Adrenal gland (tissue), 12 donors: Measurements from ENCODE around the gene FAM114A1. TPM values are rescaled to one million over a fixed set of nuclear protein-coding genes. Genes with fewer than 3 reads are reported as not detected.
A peak's percentile ranks its signal among the peaks of the same experiment; 100 is the strongest.

Experiments
- DNase-seq, 7 donors: peaks; one replicate each; pipeline ENCODE4 v3.0.0-alpha.2; 2019 to 2020
- H3K27ac ChIP-seq, 5 donors: fragments of 200-600 bp; sonication (generic) in 4 of 5; 1 replicate in 3 of 5; 2 replicates in 2 of 5; pipeline versions ENCODE4 v1.5.1 to v1.8.0; 2016 to 2020; ENCODE audit warnings: mild to moderate bottlenecking in 1 of 5
- H3K27me3 ChIP-seq: fragments of 200-600 bp; 2 replicates; pipeline ENCODE4 v1.8.0; 2021
- H3K36me3 ChIP-seq, 2 donors: fragments of 200-600 bp; replicated peaks in 1 of 2; 1 replicate in 1 of 2; 2 replicates in 1 of 2; pipeline versions ENCODE4 v1.5.1 to v1.8.0; 2018 to 2022
- H3K4me1 ChIP-seq, 2 donors: fragments of 200-600 bp; replicated peaks in 1 of 2; 1 replicate in 1 of 2; 2 replicates in 1 of 2; pipeline versions ENCODE4 v1.5.1 to v1.8.0; 2018 to 2021
- H3K4me3 ChIP-seq, 4 donors: fragments of 200-600 bp; sonication (generic) in 3 of 4; one replicate each; pipeline ENCODE4 v1.5.1; 2016 to 2018
- H3K9me3 ChIP-seq, 3 donors: fragments of 200-600 bp; sonication (generic) in 1 of 3; replicated peaks in 1 of 3; 1 replicate in 2 of 3; 2 replicates in 1 of 3; pipeline versions ENCODE4 v1.5.1 to v1.8.0; 2016 to 2021
- POLR2A ChIP-seq, 2 donors: fragments of 450-650 bp; IDR thresholded peaks; one replicate each; pipeline ENCODE4 v1.6.1; 2017; ENCODE audit warnings: antibody characterized with exemption in 2 of 2, mild to moderate bottlenecking in 2 of 2, moderate library complexity in 1 of 2
- WGBS, 4 donors: extraction: QIAGEN DNeasy Blood & Tissue Kit in 2 of 4; methylation state at CpG; one replicate each; pipeline versions ENCODE4 v1.1.5 to v1.1.7; 2013 to 2017; 5-methylcytosine and 5-hydroxymethylcytosine counted together
- intact Hi-C, 2 donors: fragments of 100-400 bp; cut with DNase I; formaldehyde crosslinking; loops; one replicate each; pipeline versions ENCODE4 v1.14.1 to v1.15.0; 2022 to 2023
- polyA plus RNA-seq, 3 donors: library from polyadenylated mRNA; stranded (reverse); fragments of 200-250 nt in 2 of 3; fragments of 350-450 nt in 1 of 3; fragmentation: Illumina TruSeq in 1 of 3; extraction: RNeasy Lipid Tissue Mini Kit (QIAGEN cat#74804) in 1 of 3; gene quantifications; one replicate each; pipeline ENCODE4 v1.2.3, GENCODE V29; 2013 to 2014
- total RNA-seq, 9 donors: library from RNA; depleted of rRNA in 4 of 9; stranded (reverse); fragments of >200 nt in 4 of 9; fragments of 120-200 nt in 1 of 9; fragmentation: NEBNext Ultra II Directional in 1 of 9; extraction: Animal tissue kit (Norgen Biotek cat#: 25700) in 1 of 9; gene quantifications; one replicate each; pipeline versions ENCODE4 v1.1.0 to v1.2.4, GENCODE V29; 2013 to 2023
- TF ChIP-seq, protein P1 (sequence below), 6 experiments: fragments of 450-650 bp in 4 of 6; fragments of 200-600 bp in 2 of 6; sonication (generic) in 1 of 6; IDR thresholded peaks; 1 replicate in 5 of 6; 2 replicates in 1 of 6; pipeline versions ENCODE4 v1.5.1 to v1.8.0; 2016 to 2021; ENCODE audit warnings: antibody characterized with exemption in 6 of 6, mild to moderate bottlenecking in 2 of 6, moderate library complexity in 1 of 6
- donor health status: healthy with polysubstance abuse.
- donor health status: Bipolar disorder and iron deficiency.
- donor health status: DM: yes; HTN: yes; CAD: no.
- donor health status: DM: no; HTN: no; CAD: no.
- donor health status: DM: no; HTN: no; CAD: no.
- donor health status: DM: yes; HTN: yes; CAD: no.

The FAM114A1 gene
- total and polyA plus RNA-seq, 12 donors = 29.3 to 335 (median 174) TPM

DNA sequence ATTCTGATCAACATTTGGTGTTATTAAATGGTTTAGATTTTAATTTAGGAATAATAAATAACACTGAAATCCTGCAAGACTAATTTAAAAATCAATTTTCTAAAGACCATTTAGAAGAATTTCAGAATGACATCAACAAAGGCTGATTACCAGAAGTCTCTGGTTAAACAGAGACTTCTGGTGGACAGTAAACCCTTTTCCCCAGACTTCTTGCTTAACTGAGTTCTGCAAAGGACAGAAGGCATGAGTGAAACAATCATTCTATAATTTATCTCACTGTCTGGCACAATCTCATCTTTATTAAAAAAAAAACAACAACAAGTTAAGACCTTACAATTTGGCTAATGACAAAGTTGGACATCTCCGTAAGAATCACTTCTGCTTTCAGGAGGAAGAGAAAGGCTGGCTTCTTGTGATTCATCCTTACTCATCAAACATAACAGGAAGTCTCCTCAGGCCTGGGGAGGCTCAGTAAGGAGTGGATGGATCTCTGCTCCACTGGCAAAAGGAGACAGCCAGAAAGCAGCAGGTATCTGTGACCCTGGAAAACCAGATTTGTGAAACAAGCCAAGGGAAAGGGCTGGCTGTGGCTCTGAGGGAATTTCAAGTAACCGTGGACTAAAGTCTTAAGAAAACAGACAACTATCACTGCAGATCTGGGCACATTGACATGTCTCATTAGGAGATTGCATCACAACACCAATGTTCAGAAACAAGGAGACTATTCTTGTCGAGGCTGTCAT is 10.1 kb upstream of the FAM114A1 start:
- TF ChIP-seq, protein P1, sequence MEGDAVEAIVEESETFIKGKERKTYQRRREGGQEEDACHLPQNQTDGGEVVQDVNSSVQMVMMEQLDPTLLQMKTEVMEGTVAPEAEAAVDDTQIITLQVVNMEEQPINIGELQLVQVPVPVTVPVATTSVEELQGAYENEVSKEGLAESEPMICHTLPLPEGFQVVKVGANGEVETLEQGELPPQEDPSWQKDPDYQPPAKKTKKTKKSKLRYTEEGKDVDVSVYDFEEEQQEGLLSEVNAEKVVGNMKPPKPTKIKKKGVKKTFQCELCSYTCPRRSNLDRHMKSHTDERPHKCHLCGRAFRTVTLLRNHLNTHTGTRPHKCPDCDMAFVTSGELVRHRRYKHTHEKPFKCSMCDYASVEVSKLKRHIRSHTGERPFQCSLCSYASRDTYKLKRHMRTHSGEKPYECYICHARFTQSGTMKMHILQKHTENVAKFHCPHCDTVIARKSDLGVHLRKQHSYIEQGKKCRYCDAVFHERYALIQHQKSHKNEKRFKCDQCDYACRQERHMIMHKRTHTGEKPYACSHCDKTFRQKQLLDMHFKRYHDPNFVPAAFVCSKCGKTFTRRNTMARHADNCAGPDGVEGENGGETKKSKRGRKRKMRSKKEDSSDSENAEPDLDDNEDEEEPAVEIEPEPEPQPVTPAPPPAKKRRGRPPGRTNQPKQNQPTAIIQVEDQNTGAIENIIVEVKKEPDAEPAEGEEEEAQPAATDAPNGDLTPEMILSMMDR (IDR thresholded peaks at IDR 0.05) = no peak
- peak in 1 of 2 donors; percentile 39 for TF ChIP-seq POLR2A (IDR thresholded peaks at IDR 0.05)
- WGBS, 4 donors = 12 to 17% (median 14%) methylated on average over 3 of the region's 3 CpGs
- intact Hi-C loops = no loop called here
- H3K9me3 ChIP-seq = no peaks in the 10 kb centered on the region
- H3K4me1 ChIP-seq = peaks cover 16% of the 10 kb centered on the region in 2 donors
- H3K27ac ChIP-seq = peak overlapping the region; percentile 58 to 79 (median 65)
- no peaks in the 10 kb centered on the region for H3K36me3 ChIP-seq
- H3K27me3 ChIP-seq = no peaks in the 10 kb centered on the region
- DNase-seq = peak in 6 of 7 donors; percentile 60 to 72 (median 66)
- peak overlapping the region in 1 of 4 donors; percentile 54 for H3K4me3 ChIP-seq

DNA sequence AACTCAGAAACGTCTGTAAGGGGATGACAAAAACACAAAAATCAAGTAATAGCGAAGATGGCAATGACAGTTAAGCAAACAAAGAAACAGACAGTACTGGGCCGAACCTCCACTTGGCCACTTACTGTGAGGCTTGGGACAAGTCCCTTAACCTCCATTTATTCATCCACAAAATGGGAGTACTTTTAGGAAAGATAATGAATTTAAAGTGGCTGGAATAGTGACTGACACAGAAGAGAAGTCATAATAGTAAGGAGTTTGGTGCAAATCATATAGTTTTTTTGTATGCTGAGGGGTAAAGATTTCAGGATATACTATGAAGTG is 9.5 kb upstream of the FAM114A1 start:
- no peaks in the 10 kb centered on the region for H3K36me3 ChIP-seq
- no peak for TF ChIP-seq POLR2A (IDR thresholded peaks at IDR 0.05)
- H3K4me3 ChIP-seq = no peak overlapping the region
- intact Hi-C loops = no loop called here
- peak overlapping the region; percentile 43 to 79 (median 59) for H3K27ac ChIP-seq
- peaks cover 16% of the 10 kb centered on the region in 2 donors for H3K4me1 ChIP-seq
- no peaks in the 10 kb centered on the region for H3K9me3 ChIP-seq
- 36 to 46% (median 41%) methylated on average over 3 of the region's 3 CpGs for WGBS, 4 donors
- DNase-seq = no peak
- no peaks in the 10 kb centered on the region for H3K27me3 ChIP-seq

DNA sequence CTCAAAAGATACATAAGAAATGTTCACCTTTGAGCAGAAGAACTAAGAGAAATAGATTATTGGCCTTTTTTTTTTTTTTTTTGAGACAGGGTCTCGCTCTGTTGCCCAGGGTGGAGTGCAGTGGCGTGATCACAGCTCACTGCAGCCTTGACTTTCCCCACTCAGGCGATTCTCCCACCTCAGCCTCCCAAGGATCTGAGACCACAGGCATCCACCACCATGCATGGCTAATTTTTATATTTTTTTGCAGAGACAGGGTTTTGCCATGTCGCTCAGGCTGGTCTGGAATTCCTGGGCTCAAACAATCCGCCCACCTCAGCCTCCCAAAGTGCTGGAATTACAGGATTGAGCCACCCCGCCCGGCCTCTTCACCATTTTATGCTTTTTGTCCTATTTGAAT is 8.1 kb upstream of the FAM114A1 start:
- Histone ChIP-seq H3K4me1 (peaks cover 16% of the 10 kb centered on the region in 2 donors), H3K36me3 (no peaks in the 10 kb centered on the region), H3K4me3 (no peak overlapping the region), H3K27me3 (no peaks in the 10 kb centered on the region), H3K27ac (no peak overlapping the region), H3K9me3 (no peaks in the 10 kb centered on the region)
- WGBS, 4 donors = 91 to 97% (median 97%) methylated on average over 7 of the region's 7 CpGs
- intact Hi-C loops = no loop called here
- no peak for DNase-seq
- TF ChIP-seq POLR2A (IDR thresholded peaks at IDR 0.05) = no peak
- TF ChIP-seq, protein P1 (IDR thresholded peaks at IDR 0.05) = no peak

DNA sequence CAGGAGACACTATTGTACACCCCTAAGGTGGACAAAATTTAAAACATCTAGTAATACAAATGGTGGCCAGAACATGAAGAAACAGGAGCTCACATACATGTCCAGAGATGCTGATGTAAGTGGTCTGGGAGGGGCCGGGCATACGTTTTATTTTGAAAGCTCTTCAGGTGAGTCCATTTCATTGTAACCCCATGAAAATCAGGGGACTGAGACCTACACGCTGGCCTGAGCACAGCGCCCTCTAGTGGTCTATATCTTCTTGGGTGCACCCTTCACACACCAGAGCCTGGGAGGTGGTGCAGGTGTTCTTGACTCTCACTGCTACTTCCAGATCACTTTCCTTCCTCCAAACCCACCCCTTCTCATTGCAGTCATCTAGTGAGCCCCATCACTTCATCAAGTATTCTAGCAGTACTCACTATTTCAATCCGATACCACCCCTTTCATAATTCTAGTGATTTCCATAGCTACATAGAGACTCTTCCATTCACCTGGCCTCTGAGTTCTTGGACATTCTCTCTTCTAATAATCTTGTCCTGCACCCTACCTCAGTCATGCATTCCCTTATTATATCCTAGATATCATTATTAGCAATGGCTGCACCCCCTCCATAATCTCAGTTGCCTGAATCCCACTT is 6.7 kb upstream of the FAM114A1 start:
- Histone ChIP-seq H3K27ac (no peak overlapping the region), H3K9me3 (no peaks in the 10 kb centered on the region), H3K4me1 (peaks cover 16% of the 10 kb centered on the region in 2 donors), H3K27me3 (no peaks in the 10 kb centered on the region), H3K4me3 (no peak overlapping the region), H3K36me3 (no peaks in the 10 kb centered on the region)
- DNase-seq = peak in 6 of 7 donors; percentile 39 to 69 (median 56)
- no peak for TF ChIP-seq POLR2A (IDR thresholded peaks at IDR 0.05)
- TF ChIP-seq, protein P1 (IDR thresholded peaks at IDR 0.05) = peak; percentile 44 to 68 (median 60)
- 40 to 44% (median 41%) methylated on average over 4 to 5 of the region's 5 CpGs for WGBS, 4 donors
- intact Hi-C loops = loop anchor here in 1 of 2 donors (10.0 kb wide), 1 partner anchor 96 kb away; no protein-coding TSS in a partner anchor
